ENCODE results near the gene SYMPK. TPM values are rescaled to one million over a fixed set of nuclear protein-coding genes. Genes with fewer than 3 reads are reported as not detected.
"Not testable (repeated sequence)": the region's sequence is repeated elsewhere in the genome, so short reads cannot be mapped to it uniquely, and the experiment has no call there.

Gene SYMPK
- total RNA-seq, 1 donor from 2014 or later: 93.0 TPM

- H3K27me3 Mint-ChIP-seq: peaks cover 7% of the 10 kb centered on the region
- no peak overlapping the region for H3K27ac Mint-ChIP-seq
- DNase-seq (ENCODE audit: extremely low spot score, unreplicated experiment): no peak
- peaks cover 6% of the 10 kb centered on the region for H3K4me1 Mint-ChIP-seq (ENCODE audit: unreplicated experiment)
- no peak for TF ChIP-seq CTCF (conservative IDR thresholded peaks at IDR 0.05)
- no peaks in the 10 kb centered on the region for H3K9me3 Mint-ChIP-seq
- H3K4me3 Mint-ChIP-seq: no peak overlapping the region
- peaks cover 25% of the 10 kb centered on the region for H3K36me3 Mint-ChIP-seq
Measured at GRCh38 chr19:45899253-45899652, 36.3 kb upstream of the SYMPK start.

GRCh38 chr19:45897261-45897812, 34.4 kb upstream of the SYMPK start:
- TF ChIP-seq CTCF (conservative IDR thresholded peaks at IDR 0.05): no peak
- no peak for DNase-seq (ENCODE audit: extremely low spot score, unreplicated experiment)
- H3K36me3 Mint-ChIP-seq: peaks cover 25% of the 10 kb centered on the region
- H3K27me3 Mint-ChIP-seq: peaks cover 7% of the 10 kb centered on the region
- no peak overlapping the region for H3K4me3 Mint-ChIP-seq
- H3K4me1 Mint-ChIP-seq (ENCODE audit: unreplicated experiment): peaks cover 6% of the 10 kb centered on the region
- H3K9me3 Mint-ChIP-seq: no peaks in the 10 kb centered on the region
- H3K27ac Mint-ChIP-seq: no peak overlapping the region

GRCh38 chr19:45895983-45896599, 33.1 kb upstream of the SYMPK start:
- H3K4me3 Mint-ChIP-seq; DNase-seq (ENCODE audit: extremely low spot score, unreplicated experiment); H3K9me3 Mint-ChIP-seq; H3K4me1 Mint-ChIP-seq (ENCODE audit: unreplicated experiment); H3K27ac Mint-ChIP-seq; H3K27me3 Mint-ChIP-seq: not testable (repeated sequence)
- peaks cover 25% of the 10 kb centered on the region for H3K36me3 Mint-ChIP-seq

GRCh38 chr19:45895519-45895972, 32.6 kb upstream of the SYMPK start:
- DNase-seq (ENCODE audit: extremely low spot score, unreplicated experiment): no peak
- H3K27me3 Mint-ChIP-seq: peaks cover 2% of the 10 kb centered on the region
- H3K27ac Mint-ChIP-seq: no peak overlapping the region
- H3K4me3 Mint-ChIP-seq: no peak overlapping the region
- peaks cover 1% of the 10 kb centered on the region for H3K4me1 Mint-ChIP-seq (ENCODE audit: unreplicated experiment)
- no peaks in the 10 kb centered on the region for H3K9me3 Mint-ChIP-seq
- H3K36me3 Mint-ChIP-seq: peaks cover 21% of the 10 kb centered on the region
- TF ChIP-seq CTCF (conservative IDR thresholded peaks at IDR 0.05): no peak

- Mint-ChIP-seq H3K36me3 (peaks cover 9% of the 10 kb centered on the region), H3K4me3 (no peak overlapping the region), H3K9me3 (no peaks in the 10 kb centered on the region), H3K27ac (no peak overlapping the region), H3K27me3 (no peaks in the 10 kb centered on the region), H3K4me1 (ENCODE audit: unreplicated experiment) (peaks cover 7% of the 10 kb centered on the region)
- no peak for TF ChIP-seq CTCF (conservative IDR thresholded peaks at IDR 0.05)
- no peak for DNase-seq (ENCODE audit: extremely low spot score, unreplicated experiment)
Measured at GRCh38 chr19:45890877-45891276, 27.9 kb upstream of the SYMPK start.

- Mint-ChIP-seq H3K36me3 (no peaks in the 10 kb centered on the region), H3K4me1 (ENCODE audit: unreplicated experiment) (peaks cover 7% of the 10 kb centered on the region), H3K27ac (no peak overlapping the region), H3K9me3 (no peaks in the 10 kb centered on the region), H3K27me3 (no peaks in the 10 kb centered on the region), H3K4me3 (no peak overlapping the region)
- DNase-seq (ENCODE audit: extremely low spot score, unreplicated experiment): no peak
- TF ChIP-seq CTCF (conservative IDR thresholded peaks at IDR 0.05): no peak
Measured at GRCh38 chr19:45889210-45889885, 26.4 kb upstream of the SYMPK start.

Data from type B pancreatic cell (in vitro differentiated cells).